ENCODE data around the gene DGKD.

DNA sequence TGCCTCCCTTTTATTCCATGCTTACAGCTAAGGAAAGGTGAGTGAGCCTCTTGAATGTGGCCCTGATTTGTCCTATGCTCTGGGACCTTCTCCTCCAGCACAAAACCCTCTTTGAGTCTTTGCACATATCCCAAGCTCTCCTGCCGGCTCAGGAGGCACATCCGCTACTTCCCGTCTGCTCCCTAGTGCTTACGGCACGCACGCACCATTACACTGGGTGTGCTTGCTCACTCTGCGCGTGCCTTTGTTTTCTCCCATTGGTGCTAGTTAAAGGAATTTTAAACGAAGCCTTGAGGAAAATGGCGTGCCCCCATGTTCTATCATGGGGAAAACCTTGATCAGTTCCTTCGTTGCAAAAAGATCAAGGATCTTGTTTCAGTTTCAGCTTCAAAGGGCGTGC lies 7.9 kb upstream of the DGKD start:
- TF ChIP-seq ZNF274 (IDR thresholded peaks at IDR 0.05; ENCODE audit: low read depth, low read length), result no peak
- no peak for TF ChIP-seq SUZ12 (IDR thresholded peaks at IDR 0.05; ENCODE audit: extremely low read depth, insufficient read depth, insufficient read length)
- no peak for TF ChIP-seq YY1 (IDR thresholded peaks at IDR 0.05; ENCODE audit: insufficient read depth, insufficient read length)

All from NT2/D1 (cell line).